GM23248 (cell line): ENCODE data around the gene ANO8.
"Not testable (repeated sequence)": the region's sequence is repeated elsewhere in the genome, so short reads cannot be mapped to it uniquely, and the experiment has no call there.

Experiments used
- EZH2 ChIP-seq: fragments of 200-600 bp; sonication (generic); IDR thresholded peaks from 2 replicates; pipeline ENCODE4 v1.6.1; 2018; ENCODE audit warnings: antibody characterized with exemption, mild to moderate bottlenecking; ENCODE audit not compliant: insufficient read depth, poor library complexity, severe bottlenecking
- EZH2phosphoT487 ChIP-seq: fragments of 200-600 bp; sonication (generic); IDR thresholded peaks from 2 replicates; pipeline ENCODE4 v1.6.1; 2018; ENCODE audit warnings: antibody characterized with exemption, moderate library complexity, mild to moderate bottlenecking, low read depth; ENCODE audit not compliant: insufficient read depth

GRCh38 chr19:17363852-17364605 lies 29.4 kb upstream of the ANO8 start:
- not testable (repeated sequence) for TF ChIP-seq EZH2, EZH2phosphoT487
